GM10847 (cell line): ENCODE results near the gene OR10D3.

Experiments
- POLR2A ChIP-seq: IDR thresholded peaks from 2 replicates; pipeline ENCODE4 v1.6.1; 2011; ENCODE audit not compliant: insufficient read length; ENCODE audit errors: extremely low read depth

Gene OR10D3

DNA sequence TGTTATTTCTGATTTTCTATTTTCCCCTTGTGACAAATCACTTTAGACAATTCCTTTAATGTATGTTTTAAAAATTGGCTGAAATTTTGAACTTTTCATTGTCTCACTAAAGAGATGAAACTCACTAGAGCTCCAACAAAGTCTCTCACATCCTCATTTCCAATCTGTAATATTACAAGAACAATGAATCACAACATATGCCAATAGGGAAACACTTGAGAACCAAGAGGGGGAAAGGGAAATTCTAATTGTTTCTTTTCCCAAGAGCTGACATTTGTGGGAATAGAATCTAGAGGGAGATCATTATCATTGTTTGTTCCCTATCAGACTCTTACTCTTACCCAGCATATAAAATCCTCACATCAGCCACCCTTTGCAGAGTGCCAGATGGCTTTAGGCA lies 28.2 kb downstream of the OR10D3 start:
- TF ChIP-seq POLR2A, result no peak

DNA sequence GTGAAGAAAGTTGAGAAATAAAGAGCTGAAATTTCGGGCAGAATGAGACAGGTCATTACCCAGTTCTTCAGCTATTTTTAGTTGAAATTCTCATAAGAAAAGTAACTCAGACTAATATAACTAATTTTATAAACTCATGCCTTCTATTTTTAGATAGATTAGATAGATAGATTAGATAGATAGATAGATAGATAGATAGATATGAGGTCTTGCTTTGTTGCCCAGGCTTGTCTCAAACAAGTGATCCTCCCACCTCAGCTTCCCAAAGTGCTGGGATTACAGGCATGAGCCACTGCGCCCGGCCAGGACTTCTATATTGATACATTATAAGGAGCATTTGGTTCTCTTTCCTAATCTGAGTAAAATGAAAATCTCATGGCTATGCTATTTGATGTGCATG lies 30.9 kb downstream of the OR10D3 start:
- TF ChIP-seq POLR2A, result no peak

DNA sequence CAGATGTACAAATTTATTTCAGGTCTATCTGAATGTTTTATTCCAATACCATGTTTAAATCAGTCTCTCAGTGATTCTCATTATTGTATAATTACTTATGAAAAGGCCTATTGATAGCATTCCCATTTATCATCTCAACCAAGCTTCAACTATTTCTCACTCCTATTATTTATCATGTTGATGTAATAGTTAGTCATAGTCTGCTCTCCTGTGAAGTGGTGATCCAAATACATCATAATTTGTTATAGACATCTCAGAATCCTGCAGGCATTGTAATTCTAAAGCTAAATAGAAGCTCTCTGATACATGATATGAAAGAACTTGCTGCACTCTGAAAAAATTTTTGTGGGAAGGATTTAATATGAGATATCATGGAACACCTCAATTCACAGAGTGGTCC lies 36.0 kb downstream of the OR10D3 start:
- TF ChIP-seq POLR2A, result no peak

DNA sequence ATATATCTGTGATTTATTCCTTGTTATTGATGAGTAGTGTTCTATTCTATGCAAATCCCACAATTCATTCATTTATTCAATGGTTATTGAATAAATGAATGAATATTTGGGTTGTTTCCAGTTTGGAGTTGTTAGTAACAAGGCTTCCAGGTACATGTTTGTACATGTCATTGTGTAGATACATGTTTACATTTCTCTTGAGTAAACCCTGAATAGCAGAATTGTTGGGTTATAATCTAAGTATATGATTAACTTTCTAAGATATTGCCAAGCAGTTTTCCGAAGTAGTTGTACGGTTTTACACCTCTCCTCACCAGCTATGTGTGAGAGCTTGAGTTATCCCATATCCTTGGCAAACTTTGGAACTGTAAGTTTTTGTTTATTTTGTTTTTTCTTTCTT lies 39.3 kb downstream of the OR10D3 start:
- TF ChIP-seq POLR2A, result no peak

DNA sequence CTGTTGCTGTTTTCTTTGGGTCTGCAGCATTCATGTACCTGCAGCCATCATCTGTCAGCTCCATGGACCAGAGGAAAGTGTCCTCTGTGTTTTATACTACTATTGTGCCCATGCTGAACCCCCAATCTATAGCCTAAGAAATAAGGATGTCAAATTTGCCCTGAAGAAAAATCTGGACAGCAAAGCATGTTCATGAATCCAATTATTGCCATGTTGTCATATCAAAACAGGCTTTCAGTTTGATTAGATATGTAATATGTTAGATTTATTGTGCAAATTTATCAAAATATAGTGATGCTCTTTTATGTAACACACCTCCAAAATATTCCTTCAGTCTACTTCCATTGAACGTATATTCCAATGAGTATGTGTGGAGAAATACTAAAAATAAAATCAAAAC lies 42.3 kb downstream of the OR10D3 start:
- TF ChIP-seq POLR2A, result no peak

DNA sequence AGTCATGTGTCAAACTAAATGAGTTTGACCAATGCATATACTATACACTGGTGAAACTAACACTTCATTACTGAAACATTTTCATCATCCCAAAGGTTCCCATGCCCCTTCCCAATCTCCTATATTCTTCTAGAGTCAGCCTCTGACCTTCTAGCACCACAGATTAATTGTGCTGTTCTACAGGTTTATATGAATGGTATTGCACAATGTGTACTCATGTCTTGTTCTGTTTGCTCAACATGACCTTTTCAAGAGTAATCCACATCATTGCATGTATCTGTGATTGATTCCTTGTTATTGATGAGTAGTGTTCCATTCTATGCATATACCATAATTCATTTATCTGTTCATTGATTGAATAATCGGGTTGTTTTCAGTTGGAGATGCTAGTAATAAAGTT lies 50.2 kb downstream of the OR10D3 start:
- no peak for TF ChIP-seq POLR2A
